HG03442 (cell line): ENCODE measurements around the gene TPRG1L.

Source experiments
- ATAC-seq: cut with Tn5 transposase; IDR thresholded peaks from one replicate; pipeline ENCODE4 v1.9.1; 2021; ENCODE audit warnings: mild to moderate bottlenecking, moderate library complexity; ENCODE audit not compliant: unreplicated experiment

TPRG1L gene

GRCh38 chr1:3676581-3677470, 52.0 kb downstream of the TPRG1L start:
- peak; percentile 53 for ATAC-seq

GRCh38 chr1:3677484-3677883, 52.7 kb downstream of the TPRG1L start:
- peak; percentile 0 for ATAC-seq

GRCh38 chr1:3678361-3679097, 53.7 kb downstream of the TPRG1L start:
- ATAC-seq = no peak

- ATAC-seq = no peak
These were observed 54.3 kb downstream of the TPRG1L start for GRCh38 chr1:3679098-3679555.
